ENCODE data around the gene PCF11.
"Not testable (repeated sequence)": the region's sequence is repeated elsewhere in the genome, so short reads cannot be mapped to it uniquely, and the experiment has no call there.

PCF11 gene

DNA sequence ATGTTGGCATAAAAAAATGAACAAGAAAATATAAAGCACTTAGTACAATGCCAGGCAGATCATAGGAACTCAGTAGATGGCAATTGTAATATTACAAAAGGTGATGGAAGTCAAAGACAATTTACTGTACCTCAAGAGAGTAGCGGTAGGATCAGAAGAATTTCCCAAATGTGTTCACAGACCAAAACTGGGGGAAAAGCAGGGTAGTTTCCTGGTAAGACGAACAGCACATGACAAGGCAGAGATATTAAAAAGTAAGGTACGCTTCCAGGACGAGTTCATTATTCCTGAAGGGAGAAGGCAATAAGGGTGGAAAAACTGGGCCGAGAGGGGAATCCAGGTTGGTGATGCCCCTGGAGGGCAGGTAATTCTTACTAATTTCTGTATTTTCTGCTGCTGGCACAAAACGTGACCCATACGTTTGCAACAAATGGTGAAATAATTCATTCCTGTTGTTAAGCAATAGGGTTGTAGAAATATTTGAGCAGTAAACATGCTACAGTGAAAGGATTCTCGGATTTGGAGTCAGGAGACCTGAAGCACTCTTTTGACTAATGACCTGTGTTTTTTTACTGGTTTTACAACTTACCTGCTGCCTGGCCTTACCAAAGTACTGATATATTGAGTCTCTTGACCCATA, 35.8 kb downstream of the PCF11 start:
- DNase-seq, result no peak

GRCh38 chr11:83193315-83194280, 36.7 kb downstream of the PCF11 start, which contains the start of gene ANKRD42:
ANKRD42 (plus strand) TSS chr11:83193712; CDS start chr11:83194671, 959 bp downstream.
- DNase-seq, result peak; percentile 93

- DNase-seq, result peak; percentile 45
These were observed 37.6 kb downstream of the PCF11 start for GRCh38 chr11:83194281-83195142.

GRCh38 chr11:83195143-83195466, 38.2 kb downstream of the PCF11 start:
- DNase-seq, result no peak

- DNase-seq, result no peak
These were observed 38.7 kb downstream of the PCF11 start for GRCh38 chr11:83195649-83196048.

DNA sequence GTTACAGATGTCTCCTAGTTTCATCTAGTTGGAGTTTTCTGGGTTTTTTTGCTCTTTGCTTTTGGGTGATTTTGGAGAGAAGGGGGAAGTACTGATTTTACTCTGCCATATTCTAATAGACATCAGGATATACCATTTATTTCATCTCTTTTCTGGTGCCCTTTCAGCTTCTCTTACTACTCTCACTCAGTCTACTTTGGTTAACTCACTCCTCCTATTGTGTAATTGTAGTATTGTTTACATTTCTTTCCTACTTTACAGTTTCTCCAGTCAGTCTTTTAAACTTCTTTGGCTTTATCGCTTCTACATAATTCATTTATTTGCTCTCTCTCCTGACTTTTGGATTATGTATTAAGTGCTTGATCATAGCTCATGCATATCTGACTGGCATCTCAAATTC, 43.1 kb downstream of the PCF11 start:
- no peak for DNase-seq

- DNase-seq, result no peak
These were observed 48.8 kb downstream of the PCF11 start for GRCh38 chr11:83205608-83206185.

- no peak for DNase-seq
These were observed 49.3 kb downstream of the PCF11 start for GRCh38 chr11:83206221-83206620.

DNA sequence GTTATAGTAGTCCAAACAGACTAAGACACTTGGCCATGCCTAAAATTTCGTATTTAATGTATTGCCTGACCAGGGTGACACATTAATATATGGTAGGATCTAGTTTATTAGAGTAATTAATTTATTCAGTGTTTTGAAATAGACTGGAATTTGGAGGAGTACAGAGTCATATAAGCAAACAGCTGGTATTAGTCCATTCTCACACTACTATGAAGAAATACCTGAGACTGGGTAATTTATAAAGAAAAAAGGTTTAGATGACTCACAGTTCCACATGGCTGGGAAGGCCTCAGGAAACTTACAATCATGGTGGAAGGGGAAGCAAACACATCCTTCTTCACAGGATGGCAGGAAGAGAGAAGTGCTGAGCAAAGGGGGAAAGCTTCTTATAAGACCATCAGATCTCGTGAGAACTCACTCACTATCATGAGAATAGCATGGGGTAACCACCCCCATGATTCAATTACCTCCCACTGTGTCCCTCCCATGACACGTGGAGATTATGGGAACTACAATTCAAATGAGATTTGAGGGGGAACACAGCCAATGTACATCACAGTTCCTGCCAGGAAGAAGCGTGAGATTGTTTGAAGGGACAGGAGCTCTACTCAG, 49.9 kb downstream of the PCF11 start:
- not testable (repeated sequence) for DNase-seq

DNA sequence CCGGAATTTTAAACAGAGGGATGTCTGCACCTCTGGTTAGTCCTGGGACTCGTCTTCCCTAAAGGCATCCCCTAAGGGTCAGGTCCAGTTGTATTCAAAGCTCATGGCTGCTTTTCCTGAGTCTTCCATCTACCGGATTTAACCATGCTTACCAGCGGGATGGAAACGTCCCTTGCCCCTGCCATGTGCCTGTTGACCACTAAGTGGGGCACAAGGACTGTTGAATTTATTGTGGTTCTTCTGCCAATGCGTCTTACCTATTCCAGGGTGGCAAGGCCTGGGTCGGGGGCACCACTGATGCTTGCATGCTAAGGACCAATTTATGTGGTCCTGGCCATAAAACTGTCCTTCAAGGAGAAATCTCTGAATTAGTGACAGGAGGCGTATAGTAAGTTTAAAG, 62.2 kb downstream of the PCF11 start:
- DNase-seq, result no peak

DNA sequence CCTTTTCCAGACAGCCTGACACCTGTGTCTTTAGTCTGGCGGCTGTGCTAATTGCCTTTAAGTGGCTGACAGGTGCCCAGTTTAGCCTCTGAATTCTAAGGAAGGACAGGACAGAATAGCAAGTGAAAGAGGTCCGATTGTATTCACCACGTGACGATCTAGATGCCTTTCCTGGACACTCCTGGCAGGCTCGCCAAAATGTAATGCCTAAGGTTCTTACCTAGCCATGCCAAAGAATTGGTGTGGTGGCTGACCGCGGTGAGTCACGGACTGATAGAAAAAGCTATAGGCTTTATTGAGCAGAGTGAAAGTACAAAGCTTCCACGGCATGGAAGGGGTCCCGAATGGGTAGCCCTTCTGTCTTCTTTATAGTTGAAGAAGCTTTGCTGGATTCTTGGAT, 63.3 kb downstream of the PCF11 start:
- DNase-seq, result peak; percentile 27

GRCh38 chr11:83221694-83222093, 64.8 kb downstream of the PCF11 start:
- no peak for DNase-seq

GRCh38 chr11:83222499-83222898, 65.6 kb downstream of the PCF11 start:
- DNase-seq, result no peak

DNA sequence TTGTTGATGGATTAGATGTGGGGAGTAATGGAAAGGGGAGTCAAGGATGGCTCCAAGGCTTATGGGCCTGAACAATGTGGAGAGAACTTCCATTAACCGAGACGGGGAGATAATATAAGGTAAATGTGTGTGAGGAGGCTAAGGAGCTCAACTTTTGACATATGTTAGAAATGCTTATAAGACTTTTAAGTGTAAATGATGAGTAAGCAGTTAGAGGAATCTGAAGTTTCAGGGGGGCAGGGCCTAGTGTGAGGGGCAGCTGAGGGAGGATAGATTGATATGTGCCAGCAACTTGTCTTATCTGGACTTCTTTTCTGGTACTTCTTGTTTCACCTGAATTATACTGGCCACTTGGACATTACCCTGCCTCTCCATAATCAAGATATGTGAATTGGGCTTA, 66.5 kb downstream of the PCF11 start:
- DNase-seq, result no peak

DNA sequence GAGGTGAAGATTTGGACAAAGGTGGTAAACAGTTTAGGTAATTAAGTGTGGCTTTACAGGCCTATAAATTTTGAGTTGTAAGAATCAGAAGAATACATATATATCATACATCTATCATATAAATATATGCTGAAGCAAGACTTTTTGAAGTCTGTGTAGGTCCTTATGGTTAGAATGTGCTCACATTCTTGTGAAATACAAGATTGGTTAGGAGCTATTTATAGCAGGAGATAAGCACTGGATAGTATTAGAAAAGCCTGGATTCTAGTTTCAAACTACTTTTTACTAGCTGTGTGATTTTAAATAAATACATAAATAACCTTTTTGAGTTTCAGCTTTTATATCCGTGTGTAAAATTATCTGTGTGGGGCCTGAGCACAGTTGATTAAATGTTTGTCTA, 78.9 kb downstream of the PCF11 start:
- no peak for DNase-seq

All from DMS79 treated with DMSO at 0.1 percent for 48 hours (cell line).